Ovary (tissue), 9 donors: Measurements from ENCODE around the gene JPH3. TPM values are rescaled to one million over a fixed set of nuclear protein-coding genes. Genes with fewer than 3 reads are reported as not detected.

Experiments
- DNase-seq, 5 donors: peaks; one replicate each; pipeline ENCODE4 v3.0.0-alpha.2; 2019 to 2020
- H3K27ac ChIP-seq, 2 donors: fragments of 200-600 bp; one replicate each; pipeline versions ENCODE4 v1.5.1 to v1.8.0; 2019 to 2022
- H3K27me3 ChIP-seq: fragments of 200-600 bp; one replicate; pipeline ENCODE4 v1.8.0; 2022
- H3K36me3 ChIP-seq: fragments of 200-600 bp; sonication (generic); one replicate; pipeline ENCODE4 v1.5.1; 2019
- H3K4me1 ChIP-seq: one replicate; pipeline ENCODE4 v1.8.1; 2013; ENCODE audit warnings: mild to moderate bottlenecking, moderate library complexity; ENCODE audit not compliant: insufficient read depth
- H3K4me3 ChIP-seq: fragments of 200-600 bp; sonication (generic); one replicate; pipeline ENCODE4 v1.5.1; 2017
- H3K9me3 ChIP-seq, 2 donors: fragments of 200-600 bp in 1 of 2; sonication (generic) in 1 of 2; one replicate each; pipeline versions ENCODE4 v1.5.1 to v1.8.1; 2013 to 2019; ENCODE audit warnings: mild to moderate bottlenecking in 1 of 2, moderate library complexity in 1 of 2
- EP300 ChIP-seq: sonication (generic); formaldehyde crosslinking; IDR thresholded peaks from one replicate; pipeline ENCODE4 v1.6.1; 2017; ENCODE audit warnings: antibody characterized with exemption
- POLR2A ChIP-seq: fragments of 450-650 bp; IDR thresholded peaks from one replicate; pipeline ENCODE4 v1.6.1; 2017; ENCODE audit warnings: antibody characterized with exemption, mild to moderate bottlenecking, moderate library complexity
- WGBS, 3 donors: extraction: QIAGEN DNeasy Blood & Tissue Kit in 1 of 3; methylation state at CpG; one replicate each; pipeline versions ENCODE4 v1.1.5 to v1.1.7; 2013 to 2017; 5-methylcytosine and 5-hydroxymethylcytosine counted together
- intact Hi-C, 4 donors: fragments of 100-400 bp; cut with DNase I; formaldehyde crosslinking; loops; one replicate each; pipeline versions ENCODE4 v1.11.0 to v1.15.1; 2022 to 2023
- polyA plus RNA-seq, 2 donors: library from polyadenylated mRNA; stranded (reverse); fragments of 200-250 nt in 1 of 2; fragments of 350-450 nt in 1 of 2; fragmentation: Illumina TruSeq in 1 of 2; extraction: RNeasy Lipid Tissue Mini Kit (QIAGEN cat#74804) in 1 of 2; gene quantifications; one replicate each; pipeline ENCODE4 v1.2.3, GENCODE V29; 2013 to 2014
- total RNA-seq, 7 donors: library from RNA; depleted of rRNA in 2 of 7; stranded (reverse); fragments of >200 nt in 2 of 7; fragmentation: NEBNext Ultra II Directional in 3 of 7; extraction: Animal tissue kit (Norgen Biotek cat#: 25700) in 3 of 7; gene quantifications; one replicate each; pipeline versions ENCODE4 v1.1.0 to v1.2.4, GENCODE V29; 2016 to 2023
- TF ChIP-seq, protein P1 (sequence below), 3 donors: fragments of 450-650 bp in 2 of 3; fragments of 200-600 bp in 1 of 3; IDR thresholded peaks; one replicate each; pipeline versions ENCODE4 v1.5.1 to v1.8.0; 2016 to 2022; ENCODE audit warnings: antibody characterized with exemption in 3 of 3, mild to moderate bottlenecking in 1 of 3
- donor health status: DM: no; HTN: no; CAD: no; lungs with moderate emphysema.
- donor health status: DM: no; HTN: no; CAD: no.
- donor health status: Bipolar disorder and iron deficiency.
- donor health status: DM: yes; HTN: yes; CAD: no.
- donor health status: DM: no; HTN: no; CAD: no.
- donor health status: DM: yes; HTN: yes; CAD: no.

JPH3 gene
- total and polyA plus RNA-seq, 9 donors: 0.11 to 0.62 (median 0.30) TPM; not detected in 3

DNA sequence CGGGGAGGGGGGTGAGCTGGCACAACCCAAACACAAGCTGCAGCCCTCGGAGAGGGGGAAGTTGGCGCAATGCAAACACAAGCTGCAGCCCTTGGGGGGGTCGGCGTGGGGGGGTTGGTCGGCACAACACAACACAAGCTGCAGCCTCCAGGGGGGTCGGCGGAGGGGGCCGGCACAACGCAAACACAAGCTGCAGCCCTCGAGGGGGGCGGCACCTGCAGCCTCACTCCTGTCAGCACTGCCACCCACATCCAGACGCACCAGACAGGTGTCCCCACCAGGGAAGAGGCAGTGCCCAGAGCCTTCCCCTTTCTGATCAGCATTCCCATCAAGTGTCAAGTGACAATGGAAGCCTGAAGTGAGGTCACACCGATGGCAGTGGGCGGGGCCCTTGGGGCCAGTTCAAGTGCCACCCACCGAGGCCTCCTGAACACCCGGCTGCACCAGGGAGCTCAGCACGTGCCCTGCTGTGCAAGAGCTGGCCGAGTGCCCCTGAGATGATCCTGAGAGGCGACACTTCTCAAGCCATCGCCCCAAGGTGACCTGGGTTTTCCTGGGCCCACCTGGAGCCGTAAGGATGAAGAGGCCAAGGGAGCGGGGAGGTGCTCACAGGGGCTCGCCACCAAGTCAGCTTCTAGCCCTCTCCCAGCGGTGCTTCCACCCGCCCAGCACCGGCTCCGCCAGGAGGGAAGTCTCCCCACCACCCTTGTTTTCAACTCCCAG is 104.1 kb downstream of the JPH3 start:
- Histone ChIP-seq H3K4me3 (no peak overlapping the region), H3K9me3 (no peaks in the 10 kb centered on the region), H3K27me3 (no peaks in the 10 kb centered on the region), H3K27ac (no peak overlapping the region), H3K4me1 (no peaks in the 10 kb centered on the region), H3K36me3 (no peaks in the 10 kb centered on the region)
- DNase-seq: no peak
- intact Hi-C loops: no loop called here
- no peak for TF ChIP-seq POLR2A
- TF ChIP-seq, protein P1, sequence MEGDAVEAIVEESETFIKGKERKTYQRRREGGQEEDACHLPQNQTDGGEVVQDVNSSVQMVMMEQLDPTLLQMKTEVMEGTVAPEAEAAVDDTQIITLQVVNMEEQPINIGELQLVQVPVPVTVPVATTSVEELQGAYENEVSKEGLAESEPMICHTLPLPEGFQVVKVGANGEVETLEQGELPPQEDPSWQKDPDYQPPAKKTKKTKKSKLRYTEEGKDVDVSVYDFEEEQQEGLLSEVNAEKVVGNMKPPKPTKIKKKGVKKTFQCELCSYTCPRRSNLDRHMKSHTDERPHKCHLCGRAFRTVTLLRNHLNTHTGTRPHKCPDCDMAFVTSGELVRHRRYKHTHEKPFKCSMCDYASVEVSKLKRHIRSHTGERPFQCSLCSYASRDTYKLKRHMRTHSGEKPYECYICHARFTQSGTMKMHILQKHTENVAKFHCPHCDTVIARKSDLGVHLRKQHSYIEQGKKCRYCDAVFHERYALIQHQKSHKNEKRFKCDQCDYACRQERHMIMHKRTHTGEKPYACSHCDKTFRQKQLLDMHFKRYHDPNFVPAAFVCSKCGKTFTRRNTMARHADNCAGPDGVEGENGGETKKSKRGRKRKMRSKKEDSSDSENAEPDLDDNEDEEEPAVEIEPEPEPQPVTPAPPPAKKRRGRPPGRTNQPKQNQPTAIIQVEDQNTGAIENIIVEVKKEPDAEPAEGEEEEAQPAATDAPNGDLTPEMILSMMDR (IDR thresholded peaks at IDR 0.05): no peak
- no peak for TF ChIP-seq EP300
- WGBS, 3 donors: 58 to 77% (median 72%) methylated on average over 18 to 28 of the region's 28 CpGs

DNA sequence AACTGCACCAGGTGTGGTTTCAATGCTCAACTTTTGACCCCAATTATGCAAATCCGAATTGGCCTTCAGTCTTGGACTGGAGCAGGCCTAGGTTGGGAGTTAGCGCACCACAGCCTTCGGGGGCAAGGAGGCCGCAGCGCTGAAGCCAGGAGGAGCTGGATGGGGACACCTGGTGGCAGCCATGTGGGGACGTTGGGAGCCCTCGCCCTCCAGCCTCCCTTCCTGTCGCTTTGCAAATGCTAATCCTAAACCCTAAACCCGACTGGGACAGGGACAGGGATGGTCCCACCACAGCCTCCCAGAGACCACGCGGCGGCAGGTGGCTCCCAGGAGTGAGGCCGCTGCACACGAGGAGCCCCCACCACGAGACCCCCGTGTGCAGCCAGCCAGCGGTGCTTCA is 104.8 kb downstream of the JPH3 start:
- H3K36me3 ChIP-seq: no peaks in the 10 kb centered on the region
- no peaks in the 10 kb centered on the region for H3K27me3 ChIP-seq
- H3K4me3 ChIP-seq: no peak overlapping the region
- intact Hi-C loops: no loop called here
- no peak for TF ChIP-seq POLR2A
- TF ChIP-seq EP300: no peak
- TF ChIP-seq, protein P1 (IDR thresholded peaks at IDR 0.05): no peak
- 88 to 90% (median 90%) methylated on average over 17 of the region's 17 CpGs for WGBS, 3 donors
- DNase-seq: no peak
- H3K9me3 ChIP-seq: no peaks in the 10 kb centered on the region
- H3K4me1 ChIP-seq: no peaks in the 10 kb centered on the region
- no peak overlapping the region for H3K27ac ChIP-seq

DNA sequence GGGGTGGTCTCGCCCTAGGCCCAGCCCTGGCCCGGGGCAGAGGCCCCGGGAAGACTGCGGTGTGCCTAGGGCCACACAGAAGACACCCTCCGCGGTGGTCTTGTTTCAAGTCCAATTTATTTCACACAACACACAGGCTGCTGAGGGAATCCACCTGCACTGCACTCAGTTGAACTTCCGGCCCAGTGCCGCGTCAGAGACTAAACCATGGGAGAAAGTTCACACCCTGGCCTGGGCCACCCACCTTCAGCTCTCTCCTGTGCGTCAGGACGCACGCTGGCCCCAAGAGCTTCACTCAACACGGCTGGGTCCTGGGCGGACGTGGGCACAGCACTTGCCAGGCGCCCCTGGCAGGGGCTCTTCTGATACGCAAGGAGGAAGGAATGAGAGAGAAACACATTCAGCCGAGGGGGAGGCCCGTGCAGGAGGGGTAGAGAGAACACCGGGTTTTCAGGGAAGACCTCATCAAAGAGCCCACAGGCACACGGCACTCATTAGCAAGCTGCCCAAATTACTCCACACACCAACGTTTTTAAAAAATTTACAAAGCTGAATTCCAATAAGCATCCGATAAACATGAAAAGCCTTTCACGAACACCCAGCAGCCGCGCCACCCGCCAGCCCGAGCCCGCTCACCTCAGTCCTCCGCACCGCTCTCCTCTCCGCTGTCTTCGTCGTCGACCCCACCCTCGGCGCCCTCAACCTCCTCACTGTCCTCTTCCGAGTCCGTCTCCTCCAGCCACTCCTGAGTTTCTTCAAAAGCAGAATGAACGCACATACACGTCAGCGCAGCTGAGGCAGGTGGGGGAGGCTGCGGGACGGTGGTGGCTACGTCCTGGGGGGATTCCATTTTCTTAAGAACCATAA is 105.6 kb downstream of the JPH3 start:
- no peak overlapping the region for H3K4me3 ChIP-seq
- 90 to 91% (median 90%) methylated on average over 45 of the region's 45 CpGs for WGBS, 3 donors
- H3K27ac ChIP-seq: no peak overlapping the region
- TF ChIP-seq EP300: no peak
- TF ChIP-seq POLR2A: no peak
- TF ChIP-seq, protein P1 (IDR thresholded peaks at IDR 0.05): no peak
- H3K4me1 ChIP-seq: no peaks in the 10 kb centered on the region
- H3K36me3 ChIP-seq: no peaks in the 10 kb centered on the region
- no peak for DNase-seq
- no peaks in the 10 kb centered on the region for H3K9me3 ChIP-seq
- no peaks in the 10 kb centered on the region for H3K27me3 ChIP-seq
- intact Hi-C loops: no loop called here

DNA sequence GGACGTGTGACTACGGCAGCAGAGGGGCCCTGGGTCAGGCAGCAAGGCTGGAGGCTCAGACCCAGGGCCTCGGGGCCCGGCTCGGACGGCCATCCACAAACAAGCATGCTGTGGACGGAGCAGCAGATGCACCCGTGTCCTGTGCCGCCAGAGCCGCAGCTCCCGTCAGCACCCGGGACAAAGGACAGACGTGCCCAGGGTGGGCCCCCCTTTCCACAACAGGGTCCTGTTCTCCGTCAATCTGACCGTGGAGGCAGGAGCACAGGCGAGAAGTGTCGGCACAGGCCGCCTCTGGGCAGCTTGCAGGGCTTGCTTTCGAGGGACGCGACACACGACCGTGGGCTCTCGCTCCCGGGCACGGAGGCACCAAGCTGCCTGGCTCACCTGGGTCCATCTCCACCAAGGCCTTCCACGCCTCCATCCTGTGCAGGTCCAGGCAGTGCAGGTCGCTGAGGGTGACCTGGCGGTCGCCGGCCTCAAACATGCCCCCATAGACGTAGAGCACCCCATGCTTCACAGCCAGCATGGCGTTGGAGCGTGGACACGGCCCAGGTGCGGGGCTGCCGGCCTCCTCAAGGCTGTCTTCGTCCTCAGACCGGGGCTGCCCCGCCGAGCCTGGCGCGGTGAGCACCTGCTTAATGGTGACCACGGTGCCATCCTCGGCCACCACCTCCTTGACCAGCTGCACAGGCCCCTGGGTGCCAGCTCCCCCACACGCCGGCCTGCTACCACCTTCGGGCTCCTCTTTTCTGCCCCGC is 106.8 kb downstream of the JPH3 start:
- no peak for DNase-seq
- Histone ChIP-seq H3K4me3 (no peak overlapping the region), H3K27ac (no peak overlapping the region), H3K36me3 (no peaks in the 10 kb centered on the region), H3K9me3 (no peaks in the 10 kb centered on the region), H3K27me3 (no peaks in the 10 kb centered on the region), H3K4me1 (no peaks in the 10 kb centered on the region)
- TF ChIP-seq EP300 (no peak), POLR2A (no peak)
- TF ChIP-seq, protein P1 (IDR thresholded peaks at IDR 0.05): no peak
- WGBS, 3 donors: 93 to 94% (median 93%) methylated on average over 49 of the region's 49 CpGs
- intact Hi-C loops: no loop called here
